RWPE1 (cell line): ENCODE measurements around the gene SPRR2G.
A peak's percentile ranks its signal among the peaks of the same experiment; 100 is the strongest.

ENCODE experiments used
- CTCF ChIA-PET: fragments of 350-600 bp; sonication (Branson Sonifier 250); formaldehyde crosslinking; extraction: SDS; loops from one replicate; lab custom pipeline; 2021; lab: Yijun Ruan, JAX
- POLR2A ChIA-PET: fragments of 400-600 bp; formaldehyde crosslinking; extraction: SDS; loops from one replicate; lab custom pipeline; 2020; ENCODE audit warnings: antibody characterized with exemption; ENCODE audit not compliant: low non-redundant PET; lab: Yijun Ruan, JAX
- DNase-seq: peaks from one replicate; pipeline ENCODE4 v3.0.0; 2012; ENCODE audit warnings: low spot score
- H3K27ac ChIP-seq: fragments of 450-650 bp; 2 replicates; pipeline ENCODE4 v1.5.1; 2017
- TF ChIP-seq, protein P1 (sequence below): fragments of 450-650 bp; conservative IDR thresholded peaks from 2 replicates; pipeline ENCODE4 v1.5.1; 2017; ENCODE audit warnings: low read depth, mild to moderate bottlenecking

SPRR2G gene

GRCh38 chr1:153178922-153179321 is 28.2 kb upstream of the SPRR2G start:
- TF ChIP-seq, protein P1, sequence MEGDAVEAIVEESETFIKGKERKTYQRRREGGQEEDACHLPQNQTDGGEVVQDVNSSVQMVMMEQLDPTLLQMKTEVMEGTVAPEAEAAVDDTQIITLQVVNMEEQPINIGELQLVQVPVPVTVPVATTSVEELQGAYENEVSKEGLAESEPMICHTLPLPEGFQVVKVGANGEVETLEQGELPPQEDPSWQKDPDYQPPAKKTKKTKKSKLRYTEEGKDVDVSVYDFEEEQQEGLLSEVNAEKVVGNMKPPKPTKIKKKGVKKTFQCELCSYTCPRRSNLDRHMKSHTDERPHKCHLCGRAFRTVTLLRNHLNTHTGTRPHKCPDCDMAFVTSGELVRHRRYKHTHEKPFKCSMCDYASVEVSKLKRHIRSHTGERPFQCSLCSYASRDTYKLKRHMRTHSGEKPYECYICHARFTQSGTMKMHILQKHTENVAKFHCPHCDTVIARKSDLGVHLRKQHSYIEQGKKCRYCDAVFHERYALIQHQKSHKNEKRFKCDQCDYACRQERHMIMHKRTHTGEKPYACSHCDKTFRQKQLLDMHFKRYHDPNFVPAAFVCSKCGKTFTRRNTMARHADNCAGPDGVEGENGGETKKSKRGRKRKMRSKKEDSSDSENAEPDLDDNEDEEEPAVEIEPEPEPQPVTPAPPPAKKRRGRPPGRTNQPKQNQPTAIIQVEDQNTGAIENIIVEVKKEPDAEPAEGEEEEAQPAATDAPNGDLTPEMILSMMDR, result no peak
- ChIA-PET CTCF (no interaction called here), POLR2A (no interaction called here)
- H3K27ac ChIP-seq, result no peak overlapping the region
- no peak for DNase-seq

- ChIA-PET POLR2A (no interaction called here), CTCF (interaction anchor here (1.1 kb wide), 1 partner anchor 14 kb away, joined by 4 read pairs; no protein-coding TSS in a partner anchor)
- TF ChIP-seq, protein P1, result no peak
- peak; percentile 78 for DNase-seq
- H3K27ac ChIP-seq, result peak overlapping the region; percentile 73
These were observed 23.9 kb upstream of the SPRR2G start for GRCh38 chr1:153174624-153175023.

DNA sequence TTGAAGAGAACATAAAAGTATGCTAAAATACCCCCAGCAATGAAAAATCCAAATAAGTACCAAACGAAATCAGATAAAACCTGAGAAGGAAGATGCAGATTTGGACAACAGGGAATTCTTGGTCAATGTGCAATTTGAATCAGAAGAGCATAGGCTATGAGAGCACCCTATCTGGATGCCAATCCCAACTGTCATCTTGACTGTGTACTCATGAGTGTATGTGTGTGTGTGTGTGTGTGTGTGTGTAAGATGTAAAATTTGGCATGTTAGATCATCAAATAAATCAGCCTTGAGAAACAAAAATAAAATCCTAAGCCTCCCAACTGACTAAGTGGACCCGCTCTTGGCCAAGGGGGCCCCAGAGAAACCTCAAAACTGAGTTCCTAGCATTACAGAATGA is 18.0 kb upstream of the SPRR2G start:
- DNase-seq, result no peak
- no peak overlapping the region for H3K27ac ChIP-seq
- POLR2A ChIA-PET, result no interaction called here
- TF ChIP-seq, protein P1, result no peak
- CTCF ChIA-PET, result interaction anchor here (0.9 kb wide), 1 partner anchor 24 kb away, joined by 3 read pairs; no protein-coding TSS in a partner anchor

GRCh38 chr1:153155541-153155940 is 4.9 kb upstream of the SPRR2G start:
- CTCF ChIA-PET, result no interaction called here
- TF ChIP-seq, protein P1, result no peak
- no peak overlapping the region for H3K27ac ChIP-seq
- POLR2A ChIA-PET, result no interaction called here
- no peak for DNase-seq

GRCh38 chr1:153152481-153152880 is 1.8 kb upstream of the SPRR2G start:
- no peak overlapping the region for H3K27ac ChIP-seq
- ChIA-PET CTCF (no interaction called here), POLR2A (no interaction called here)
- TF ChIP-seq, protein P1, result no peak
- no peak for DNase-seq

- DNase-seq, result peak; percentile 26
- TF ChIP-seq, protein P1, result no peak
- CTCF ChIA-PET, result no interaction called here
- POLR2A ChIA-PET, result no interaction called here
- no peak overlapping the region for H3K27ac ChIP-seq
These were observed 9.3 kb downstream of the SPRR2G start for GRCh38 chr1:153141377-153141776.
